Keratinocyte (primary cell): ENCODE results near the gene TSPAN16. TPM values are rescaled to one million over a fixed set of nuclear protein-coding genes. Genes with fewer than 3 reads are reported as not detected.

Experiments used
- DNase-seq: peaks from one replicate; pipeline ENCODE4 v3.0.0-alpha.2; 2011; ENCODE audit warnings: low read depth, missing footprints, low spot score
- FAIRE-seq: peaks from 2 replicates; lab custom pipeline; 2011; peaks lifted over from hg19 to GRCh38; lab: Jason Lieb, UNC
- H2AFZ ChIP-seq: 2 replicates; pipeline ENCODE4 v1.6.0; 2012; ENCODE audit warnings: low read length, control low read depth, inconsistent platforms; ENCODE audit not compliant: control insufficient read depth
- H3K27ac ChIP-seq: 2 replicates; pipeline ENCODE4 v1.5.1; 2011; ENCODE audit warnings: low read length; ENCODE audit not compliant: control insufficient read depth, insufficient read depth
- H3K27me3 ChIP-seq: 3 replicates; pipeline ENCODE4 v1.6.0; 2011; ENCODE audit warnings: low read length; ENCODE audit not compliant: control insufficient read depth, insufficient read depth; ENCODE audit errors: extremely low read depth
- H3K36me3 ChIP-seq, 2 experiments: 2 replicates in 1 of 2; 3 replicates in 1 of 2; pipeline ENCODE4 v1.5.1; 2011; ENCODE audit warnings: low read length in 2 of 2, mild to moderate bottlenecking in 1 of 2; ENCODE audit not compliant: control insufficient read depth in 2 of 2, insufficient read depth in 2 of 2; ENCODE audit errors: extremely low read depth in 1 of 2
- H3K4me1 ChIP-seq: 3 replicates; pipeline ENCODE4 v1.5.1; 2011; ENCODE audit warnings: low read length; ENCODE audit not compliant: control insufficient read depth, insufficient read depth; ENCODE audit errors: extremely low read depth
- H3K4me2 ChIP-seq: 3 replicates; pipeline ENCODE4 v1.6.0; 2011; ENCODE audit warnings: low read depth, low read length; ENCODE audit not compliant: control insufficient read depth, insufficient read depth; ENCODE audit errors: extremely low read depth
- H3K4me3 ChIP-seq, 3 experiments: fragments of 200-600 bp in 1 of 3; sonication (generic) in 1 of 3; 2 replicates in 2 of 3; 3 replicates in 1 of 3; pipeline ENCODE4 v1.5.1; 2011 to 2016; ENCODE audit warnings: low read length in 3 of 3, mild to moderate bottlenecking in 3 of 3, control low read depth in 2 of 3, inconsistent platforms in 1 of 3, low read depth in 1 of 3, mixed read lengths in 1 of 3, mixed run types in 1 of 3, moderate library complexity in 1 of 3; ENCODE audit not compliant: control insufficient read depth in 2 of 3, insufficient read depth in 2 of 3; ENCODE audit errors: extremely low read depth in 1 of 3
- H3K79me2 ChIP-seq: 2 replicates; pipeline ENCODE4 v1.6.0; 2012; ENCODE audit warnings: low read length; ENCODE audit not compliant: control insufficient read depth, insufficient read depth
- H3K9ac ChIP-seq: 3 replicates; pipeline ENCODE4 v1.6.0; 2011; ENCODE audit warnings: low read length; ENCODE audit not compliant: control insufficient read depth, insufficient read depth; ENCODE audit errors: extremely low read depth
- H3K9me1 ChIP-seq: 3 replicates; pipeline ENCODE4 v1.6.0; 2011; ENCODE audit warnings: low read length; ENCODE audit not compliant: control insufficient read depth, insufficient read depth; ENCODE audit errors: extremely low read depth
- H3K9me3 ChIP-seq: 2 replicates; pipeline ENCODE4 v1.5.1; 2012; ENCODE audit warnings: low read depth, low read length; ENCODE audit not compliant: control insufficient read depth
- H4K20me1 ChIP-seq: 3 replicates; pipeline ENCODE4 v1.6.0; 2011; ENCODE audit warnings: low read length; ENCODE audit not compliant: control insufficient read depth, insufficient read depth; ENCODE audit errors: extremely low read depth
- EZH2 ChIP-seq: IDR thresholded peaks from one replicate; pipeline ENCODE4 v1.6.1; 2012; ENCODE audit warnings: inconsistent platforms, mild to moderate bottlenecking, low read length, moderate library complexity
- dilution Hi-C: fragments of 300-500 bp; cut with MboI; formaldehyde crosslinking; loops from one replicate; pipeline ENCODE4 v1.7.0; 2020; ENCODE audit warnings: low sequenced_read_pairs; ENCODE audit not compliant: extremely low pct_ligation_motif_present
- polyA plus RNA-seq, 5 experiments: library from polyadenylated mRNA; depleted of rRNA in 3 of 5; stranded (reverse) in 3 of 5; stranded (forward) in 1 of 5; unstranded in 1 of 5; fragments of >200 nt; gene quantifications; 1 replicate in 1 of 5; 2 replicates in 3 of 5; 3 replicates in 1 of 5; pipeline versions ENCODE4 v1.2.1 to v1.2.3, GENCODE V29; 2011 to 2012; ENCODE audit warnings: missing spikeins in 2 of 5, low read depth in 1 of 5, low replicate concordance in 1 of 5
- TF ChIP-seq, protein P1 (sequence below), 3 experiments: IDR thresholded peaks in 1 of 3; conservative IDR thresholded peaks in 1 of 3; optimal IDR thresholded peaks in 1 of 3; 2 replicates in 2 of 3; 3 replicates in 1 of 3; pipeline versions ENCODE3 to v1.5.1; 2011; ENCODE audit warnings: low read length in 3 of 3, mild to moderate bottlenecking in 3 of 3, moderate library complexity in 2 of 3, control low read depth in 1 of 3, inconsistent platforms in 1 of 3; ENCODE audit not compliant: insufficient read depth in 2 of 3; ENCODE audit errors: extremely low read depth in 1 of 3

TSPAN16 gene
- polyA plus RNA-seq, 1 donor (not counting 4 experiments of a cell fraction or from before 2014, with no cell fraction given) = not detected

- dilution Hi-C loops = no loop called here
- Histone ChIP-seq H3K27me3 (no peaks in the 10 kb centered on the region), H3K4me1 (peaks cover 6% of the 10 kb centered on the region), H3K4me2 (no peak overlapping the region), H3K9me3 (no peaks in the 10 kb centered on the region), H3K9me1 (no peaks in the 10 kb centered on the region), H2AFZ (no peak overlapping the region), H3K4me3 (no peak overlapping the region), H3K79me2 (no peaks in the 10 kb centered on the region), H3K27ac (no peak overlapping the region), H3K9ac (no peak overlapping the region), H3K36me3 (peaks cover 0 to 5% of the 10 kb centered on the region in 2 experiments), H4K20me1 (no peaks in the 10 kb centered on the region)
- DNase-seq (no peak), FAIRE-seq (no peak)
- TF ChIP-seq, protein P1, sequence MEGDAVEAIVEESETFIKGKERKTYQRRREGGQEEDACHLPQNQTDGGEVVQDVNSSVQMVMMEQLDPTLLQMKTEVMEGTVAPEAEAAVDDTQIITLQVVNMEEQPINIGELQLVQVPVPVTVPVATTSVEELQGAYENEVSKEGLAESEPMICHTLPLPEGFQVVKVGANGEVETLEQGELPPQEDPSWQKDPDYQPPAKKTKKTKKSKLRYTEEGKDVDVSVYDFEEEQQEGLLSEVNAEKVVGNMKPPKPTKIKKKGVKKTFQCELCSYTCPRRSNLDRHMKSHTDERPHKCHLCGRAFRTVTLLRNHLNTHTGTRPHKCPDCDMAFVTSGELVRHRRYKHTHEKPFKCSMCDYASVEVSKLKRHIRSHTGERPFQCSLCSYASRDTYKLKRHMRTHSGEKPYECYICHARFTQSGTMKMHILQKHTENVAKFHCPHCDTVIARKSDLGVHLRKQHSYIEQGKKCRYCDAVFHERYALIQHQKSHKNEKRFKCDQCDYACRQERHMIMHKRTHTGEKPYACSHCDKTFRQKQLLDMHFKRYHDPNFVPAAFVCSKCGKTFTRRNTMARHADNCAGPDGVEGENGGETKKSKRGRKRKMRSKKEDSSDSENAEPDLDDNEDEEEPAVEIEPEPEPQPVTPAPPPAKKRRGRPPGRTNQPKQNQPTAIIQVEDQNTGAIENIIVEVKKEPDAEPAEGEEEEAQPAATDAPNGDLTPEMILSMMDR (optimal IDR thresholded peaks at IDR 0.05 in 1 of 3, IDR thresholded peaks at IDR 0.05 in 1 of 3, conservative IDR thresholded peaks at IDR 0.05 in 1 of 3; ENCODE audit: extremely low read depth in 1 of 3, insufficient read depth in 2 of 3, low read length in 3 of 3) = no peak
- no peak for TF ChIP-seq EZH2
Observed at GRCh38 chr19:11363881-11364280, 67.9 kb downstream of the TSPAN16 start.

DNA sequence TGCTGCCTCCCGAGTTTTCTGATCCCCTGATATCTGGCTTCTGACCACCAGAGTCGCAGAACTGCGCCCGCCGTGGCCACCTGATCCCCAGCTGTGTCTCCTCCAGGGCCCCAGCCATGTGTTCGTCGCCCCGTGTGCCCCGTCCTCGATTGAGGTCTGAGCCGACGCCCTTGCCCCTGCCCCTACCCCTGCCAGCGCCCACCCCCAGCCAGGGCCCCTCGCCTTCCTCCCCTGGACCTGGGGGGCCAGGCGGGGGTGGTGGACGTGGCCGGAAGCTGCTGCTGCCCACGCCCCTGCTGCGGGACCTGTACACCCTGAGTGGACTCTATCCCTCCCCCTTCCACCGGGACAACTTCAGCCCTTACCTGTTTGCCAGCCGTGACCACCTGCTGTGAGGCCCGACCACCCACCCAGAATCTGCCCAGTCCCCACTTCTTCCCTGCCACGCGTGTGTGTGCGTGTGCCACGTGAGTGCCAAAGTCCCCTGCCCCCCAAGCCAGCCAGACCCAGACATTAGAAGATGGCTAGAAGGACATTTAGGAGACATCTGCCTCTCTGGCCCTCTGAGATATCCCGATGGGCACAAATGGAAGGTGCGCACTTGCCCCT, 68.4 kb downstream of the TSPAN16 start:
- no peaks in the 10 kb centered on the region for H3K79me2 ChIP-seq
- TF ChIP-seq, protein P1 (optimal IDR thresholded peaks at IDR 0.05 in 1 of 3, IDR thresholded peaks at IDR 0.05 in 1 of 3, conservative IDR thresholded peaks at IDR 0.05 in 1 of 3; ENCODE audit: extremely low read depth in 1 of 3, insufficient read depth in 2 of 3, low read length in 3 of 3) = no peak
- dilution Hi-C loops = no loop called here
- H3K9ac ChIP-seq = no peak overlapping the region
- H3K27ac ChIP-seq = no peak overlapping the region
- DNase-seq (no peak), FAIRE-seq (no peak)
- no peaks in the 10 kb centered on the region for H3K9me3 ChIP-seq
- H3K4me2 ChIP-seq = no peak overlapping the region
- no peaks in the 10 kb centered on the region for H3K27me3 ChIP-seq
- no peaks in the 10 kb centered on the region for H4K20me1 ChIP-seq
- H3K9me1 ChIP-seq = no peaks in the 10 kb centered on the region
- peaks cover 2% of the 10 kb centered on the region for H3K4me1 ChIP-seq
- no peak overlapping the region for H3K4me3 ChIP-seq
- H2AFZ ChIP-seq = no peak overlapping the region
- H3K36me3 ChIP-seq = peaks cover 0 to 5% of the 10 kb centered on the region in 2 experiments
